ENCODE measurements around the gene FOXO6.

GRCh38 chr1:41413748-41414281 lies 52.6 kb downstream of the FOXO6 start:
- TF ChIP-seq CTCF (conservative IDR thresholded peaks at IDR 0.05 in 1 of 2, IDR thresholded peaks at IDR 0.05 in 1 of 2; ENCODE audit: low read depth in 1 of 2, low read length in 2 of 2) (no peak), EZH2 (IDR thresholded peaks at IDR 0.05; ENCODE audit: low read length, missing control alignments) (no peak)

Measured in fibroblast of lung (primary cell).